HL-60 (cell line): ENCODE results near the gene RTN3.

Experiments used
- DNase-seq, 2 experiments: peaks; one replicate each; pipeline ENCODE4 v3.0.0-alpha.2; 2010 to 2020; ENCODE audit warnings: low read depth in 1 of 2, low spot score in 1 of 2
- H3K27ac ChIP-seq: fragments of 250-450 bp; sonication (Bioruptor Pico); replicated peaks from 2 replicates; pipeline ENCODE4 v1.5.1; 2020; ENCODE audit warnings: mild to moderate bottlenecking, moderate library complexity
- H3K27me3 ChIP-seq: fragments of 250-450 bp; sonication (Bioruptor Pico); 2 replicates; pipeline ENCODE4 v1.5.1; 2021; ENCODE audit warnings: mild to moderate bottlenecking, moderate library complexity; ENCODE audit not compliant: insufficient read depth, poor library complexity, severe bottlenecking
- H3K4me3 ChIP-seq: replicated peaks from 2 replicates; pipeline ENCODE4 v1.5.1; 2011; ENCODE audit warnings: mild to moderate bottlenecking, control low read depth, low read length; ENCODE audit not compliant: insufficient read depth
- CTCF ChIP-seq: IDR thresholded peaks from one replicate; pipeline ENCODE4 v1.5.1; 2011; ENCODE audit warnings: low read length, control low read depth, inconsistent platforms; ENCODE audit not compliant: insufficient read depth
- GABPA ChIP-seq: IDR thresholded peaks from 2 replicates; pipeline ENCODE4 v1.6.1; 2012; ENCODE audit warnings: low read depth
- POLR2AphosphoS5 ChIP-seq: IDR thresholded peaks from 2 replicates; pipeline ENCODE4 v1.6.1; 2012; ENCODE audit warnings: low read depth
- REST ChIP-seq: IDR thresholded peaks from 2 replicates; pipeline ENCODE4 v1.6.1; 2012; ENCODE audit warnings: low read depth; ENCODE audit not compliant: insufficient replicate concordance
- SPI1 ChIP-seq: IDR thresholded peaks from 2 replicates; pipeline ENCODE4 v1.6.1; 2012; ENCODE audit warnings: low read depth, mild to moderate bottlenecking, borderline replicate concordance

RTN3 gene

DNA sequence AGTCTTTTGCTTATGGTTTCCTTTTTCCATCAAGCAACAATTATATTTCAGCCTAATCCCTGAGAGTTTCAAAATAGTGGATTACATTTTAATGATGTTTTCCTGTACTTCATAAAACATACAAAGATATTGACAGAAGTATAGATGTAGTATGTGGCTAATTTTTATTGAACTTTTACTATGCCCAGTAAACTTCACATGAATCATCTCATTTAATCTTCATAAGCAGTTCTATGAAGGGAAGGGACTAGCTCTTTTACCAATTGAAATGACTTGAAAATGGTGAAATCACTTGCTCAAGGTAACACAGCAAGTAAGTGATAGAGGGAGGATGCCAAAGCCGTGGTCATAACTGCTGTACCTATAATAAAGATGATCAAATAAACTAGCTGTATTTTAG is 27.5 kb downstream of the RTN3 start:
- Histone ChIP-seq H3K27ac (no peak overlapping the region), H3K4me3 (no peak overlapping the region), H3K27me3 (no peaks in the 10 kb centered on the region)
- no peak for DNase-seq
- TF ChIP-seq SPI1 (no peak), POLR2AphosphoS5 (no peak), GABPA (no peak), CTCF (no peak), REST (no peak)

GRCh38 chr11:63709336-63709884 is 28.1 kb downstream of the RTN3 start:
- Histone ChIP-seq H3K27me3 (no peaks in the 10 kb centered on the region), H3K4me3 (no peak overlapping the region), H3K27ac (no peak overlapping the region)
- TF ChIP-seq REST (no peak), GABPA (no peak), SPI1 (no peak), POLR2AphosphoS5 (no peak), CTCF (no peak)
- no peak for DNase-seq

GRCh38 chr11:63710476-63711217 is 29.3 kb downstream of the RTN3 start:
- Histone ChIP-seq H3K27ac (no peak overlapping the region), H3K4me3 (no peak overlapping the region), H3K27me3 (no peaks in the 10 kb centered on the region)
- no peak for DNase-seq
- no peak for TF ChIP-seq GABPA

- Histone ChIP-seq H3K27me3 (no peaks in the 10 kb centered on the region), H3K4me3 (no peak overlapping the region), H3K27ac (no peak overlapping the region)
- TF ChIP-seq REST (no peak), CTCF (no peak), SPI1 (no peak), GABPA (no peak), POLR2AphosphoS5 (no peak)
- DNase-seq, result no peak
Measured at GRCh38 chr11:63711838-63712237, 30.5 kb downstream of the RTN3 start.
